Right forelimb (tissue), 1 donor: Measurements from ENCODE around the gene BRD1.

Source experiments
- DNase-seq: peaks from one replicate; pipeline ENCODE4 v3.0.0-alpha.2; 2018

The BRD1 gene

DNA sequence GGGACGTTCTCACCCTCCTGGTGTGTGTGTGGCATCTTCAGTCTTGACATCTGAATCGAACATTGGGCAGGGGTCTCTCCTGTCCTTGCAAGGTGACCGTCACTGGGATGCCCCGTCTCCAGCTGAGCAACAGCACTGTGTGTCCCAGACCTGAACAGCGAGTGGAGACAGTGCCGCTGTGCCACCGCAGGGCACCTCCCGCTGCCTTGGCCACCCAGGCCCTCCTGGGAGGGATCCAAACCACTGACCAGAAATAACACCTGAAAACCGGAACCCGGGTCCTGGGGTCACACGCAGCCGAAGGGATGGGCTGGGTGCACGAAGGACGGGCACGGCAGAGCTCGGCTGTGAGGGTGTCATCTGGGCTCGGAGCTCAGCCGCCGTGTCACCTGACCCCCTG, 102.2 kb downstream of the BRD1 start:
- no peak for DNase-seq

GRCh38 chr22:49724893-49725489, 102.7 kb downstream of the BRD1 start:
- peak; percentile 70 for DNase-seq

DNA sequence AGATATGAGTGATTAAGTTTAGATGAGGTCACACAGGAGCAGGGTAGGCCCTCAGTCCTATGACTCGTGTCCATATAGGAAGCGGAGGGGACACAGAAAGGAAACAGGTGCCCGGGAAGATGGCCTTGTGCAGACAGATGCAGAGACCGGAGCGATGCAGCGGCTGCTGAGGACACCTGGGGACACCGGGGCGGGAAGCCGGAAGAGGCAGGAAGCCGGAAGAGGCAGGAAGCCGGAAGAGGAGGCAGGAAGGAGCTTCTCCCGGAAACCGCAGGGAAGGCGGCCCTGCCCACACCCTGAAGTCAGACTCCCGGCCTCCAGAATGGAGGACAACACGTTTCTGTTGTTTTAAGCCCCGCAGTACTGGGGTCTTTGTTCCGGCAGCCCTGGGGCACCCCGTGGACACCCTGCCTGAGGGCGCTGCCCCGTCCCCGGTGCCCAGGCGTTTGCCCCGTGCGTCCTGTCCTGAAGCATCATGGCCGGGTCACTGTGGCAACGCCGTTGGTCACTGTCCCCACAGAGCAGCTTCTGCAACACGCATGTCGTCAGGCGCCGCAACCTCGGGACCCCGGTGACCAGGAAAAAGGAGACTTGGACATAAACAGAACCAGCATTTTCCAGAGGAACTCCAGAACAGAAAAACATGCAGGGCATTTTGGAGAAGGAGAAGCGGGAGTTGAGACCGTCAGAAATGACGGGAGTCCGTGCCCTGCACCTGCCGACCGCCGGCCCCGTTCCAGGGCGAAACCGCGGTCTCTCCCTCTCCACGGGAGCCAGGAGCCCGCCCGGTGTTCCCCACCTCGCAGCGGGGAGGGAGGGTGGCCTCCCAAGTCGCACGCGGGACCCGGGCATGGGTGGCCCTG, 103.4 kb downstream of the BRD1 start:
- no peak for DNase-seq

DNA sequence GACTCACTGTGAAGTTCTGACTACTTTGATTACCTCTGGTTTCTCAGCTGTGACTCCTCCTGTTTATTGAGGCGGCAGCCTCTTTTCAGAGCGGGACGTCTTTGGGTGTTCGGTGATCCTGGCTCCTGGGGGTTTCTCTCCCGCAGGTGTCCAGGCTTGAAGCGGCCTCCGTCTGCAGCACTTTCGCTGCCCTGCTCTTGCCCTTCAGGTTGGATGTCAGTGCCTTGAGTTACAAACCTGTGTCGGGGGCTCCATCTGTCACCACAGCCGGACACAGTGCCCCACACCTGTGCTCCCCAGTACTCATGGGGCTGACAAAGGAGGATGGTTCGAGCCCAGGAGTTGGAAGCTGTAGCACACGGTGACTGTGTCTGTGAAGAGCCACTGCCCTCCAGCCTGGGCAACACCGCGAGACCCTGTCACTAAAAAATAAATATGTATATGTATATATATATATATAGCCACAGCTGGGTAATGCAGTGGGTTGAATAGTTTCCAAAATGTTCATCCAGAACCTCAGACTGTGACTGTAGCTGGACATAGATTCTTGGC, 104.1 kb downstream of the BRD1 start:
- DNase-seq = no peak
